NCI-H69 (cell line): ENCODE measurements around the gene ANKRD24.
"Not testable (repeated sequence)": the region's sequence is repeated elsewhere in the genome, so short reads cannot be mapped to it uniquely, and the experiment has no call there.

Experiments
- DNase-seq: peaks from one replicate; lab custom pipeline; 2025; lab: John Stamatoyannopoulos, UW

ANKRD24 gene

GRCh38 chr19:4267901-4268815, 85.7 kb downstream of the ANKRD24 start:
- DNase-seq = no peak

- DNase-seq = no peak
Observed at GRCh38 chr19:4268816-4269430, 86.4 kb downstream of the ANKRD24 start.

GRCh38 chr19:4272894-4273293, 90.4 kb downstream of the ANKRD24 start:
- no peak for DNase-seq

GRCh38 chr19:4274321-4274686, 91.8 kb downstream of the ANKRD24 start:
- not testable (repeated sequence) for DNase-seq
